GM10266 (cell line): Measurements from ENCODE around the gene UGT1A4.

ENCODE experiments used
- DNase-seq: peaks from one replicate; pipeline ENCODE4 v3.0.0; 2012; ENCODE audit errors: extremely low spot score
- CTCF ChIP-seq: IDR thresholded peaks from 2 replicates; pipeline ENCODE4 v1.5.1; 2012; ENCODE audit warnings: mild to moderate bottlenecking, low read depth; ENCODE audit not compliant: control insufficient read depth, insufficient read depth; ENCODE audit errors: missing control alignments

UGT1A4 gene

GRCh38 chr2:233754872-233755611 is 36.5 kb downstream of the UGT1A4 start:
- TF ChIP-seq CTCF: no peak
- no peak for DNase-seq

GRCh38 chr2:233756429-233757081 is 38.0 kb downstream of the UGT1A4 start:
- DNase-seq: no peak
- no peak for TF ChIP-seq CTCF

GRCh38 chr2:233758141-233758540 is 39.6 kb downstream of the UGT1A4 start:
- no peak for DNase-seq
- no peak for TF ChIP-seq CTCF

GRCh38 chr2:233758849-233759248 is 40.3 kb downstream of the UGT1A4 start:
- TF ChIP-seq CTCF: no peak
- DNase-seq: no peak

- TF ChIP-seq CTCF: no peak
Measured at GRCh38 chr2:233760043-233760442, 41.5 kb downstream of the UGT1A4 start, which contains the start of gene UGT1A1. UGT1A1 (plus strand) TSS chr2:233760270; CDS start chr2:233760288, 18 bp downstream.

GRCh38 chr2:233761040-233761769 is 42.7 kb downstream of the UGT1A4 start:
- no peak for DNase-seq
- TF ChIP-seq CTCF: no peak

More at GRCh38 chr2:233760043-233760442, 41.5 kb downstream of the UGT1A4 start, which contains the start of gene UGT1A1:
- DNase-seq: no peak

- no peak for TF ChIP-seq CTCF
- no peak for DNase-seq
Measured at GRCh38 chr2:233764264-233764663, 45.7 kb downstream of the UGT1A4 start.
